Activated naive CD4-positive, alpha-beta T cell treated with anti-CD3 and anti-CD28 coated beads for 36 hours (primary cell): ENCODE measurements around the gene FDPS. TPM values are rescaled to one million over a fixed set of nuclear protein-coding genes. Genes with fewer than 3 reads are reported as not detected.

Source experiments
- CTCF ChIA-PET: fragments of 350-600 bp; sonication (Branson Sonifier 250); formaldehyde crosslinking; loops from one replicate; lab custom pipeline; 2021; ENCODE audit warnings: antibody characterized with exemption; lab: Charles Lee
- DNase-seq: peaks from one replicate; pipeline ENCODE4 v3.0.0-alpha.2; 2020
- H3K27ac Mint-ChIP-seq: one replicate; pipeline ENCODE4 v1.8.0; 2021; ENCODE audit warnings: mild to moderate bottlenecking, mixed read lengths
- H3K27me3 Mint-ChIP-seq: one replicate; pipeline ENCODE4 v1.8.0; 2021; ENCODE audit warnings: low read depth, mixed read lengths
- H3K36me3 Mint-ChIP-seq: one replicate; pipeline ENCODE4 v1.8.0; 2021; ENCODE audit warnings: low read depth, mixed read lengths
- H3K4me1 Mint-ChIP-seq: one replicate; pipeline ENCODE4 v1.8.0; 2021; ENCODE audit warnings: low read depth, mixed read lengths
- H3K4me3 Mint-ChIP-seq: one replicate; pipeline ENCODE4 v1.8.0; 2021; ENCODE audit warnings: mild to moderate bottlenecking, moderate library complexity, mixed read lengths
- H3K9me3 Mint-ChIP-seq: one replicate; pipeline ENCODE4 v1.8.0; 2021; ENCODE audit warnings: mixed read lengths
- intact Hi-C: fragments of 100-400 bp; cut with micrococcal nuclease; formaldehyde crosslinking; loops from one replicate; pipeline ENCODE4 v1.15.1; 2023
- total RNA-seq, 2 experiments: library from RNA; stranded (reverse); gene quantifications; one replicate each; pipeline ENCODE4 v1.2.3, GENCODE V29; 2021

Gene FDPS
- 100 to 1,000 TPM; 332 to 333 TPM for total RNA-seq

DNA sequence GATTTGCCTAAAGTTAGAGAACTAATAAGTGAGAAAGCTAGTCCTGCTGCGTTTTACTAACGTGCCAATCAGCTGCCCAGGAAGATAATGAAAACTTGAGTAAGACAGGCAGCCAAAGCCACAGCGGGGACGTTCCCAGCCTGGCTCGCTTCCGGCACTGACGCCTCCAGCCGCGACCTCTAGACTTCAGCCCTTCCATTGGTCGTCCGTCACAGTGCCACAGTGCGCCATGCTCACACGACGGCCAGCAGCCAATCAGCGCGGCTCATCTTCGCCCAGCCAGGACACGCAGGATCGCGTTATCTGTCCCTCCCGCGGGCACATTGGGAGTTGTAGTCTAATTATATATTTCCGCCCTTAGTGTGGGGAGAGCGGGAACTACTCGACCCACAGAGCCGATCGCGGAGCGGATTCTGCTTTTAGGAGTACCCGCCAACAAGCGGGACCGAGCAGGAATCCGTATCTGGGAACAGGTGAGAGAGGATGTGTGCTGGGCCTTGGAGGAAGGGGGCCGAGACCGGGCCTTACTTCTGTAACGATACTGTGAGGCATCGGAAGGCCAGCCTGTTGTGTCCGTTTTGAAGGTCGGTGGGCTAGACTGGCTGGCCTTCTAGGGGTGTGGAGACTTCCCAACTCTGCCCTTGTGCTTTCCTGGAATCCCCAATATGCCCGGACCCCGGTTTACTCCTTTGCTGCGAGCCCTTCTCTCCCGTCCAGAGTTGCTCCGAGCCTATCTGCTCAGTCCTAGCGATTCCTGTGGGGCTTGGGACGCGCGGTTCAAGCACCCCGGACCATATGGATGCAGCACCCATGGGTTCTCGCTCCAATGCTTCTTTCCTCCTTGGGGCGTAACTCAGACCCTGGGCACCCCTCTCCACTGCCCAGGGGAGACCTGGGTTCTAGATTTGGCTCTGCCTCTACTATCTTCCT, at the start of gene FDPS:
FDPS (plus strand) TSS at position 374 of the 930 bp plus-strand sequence. CDS start 924 bp downstream, outside the sequence.
- Mint-ChIP-seq H3K4me1 (peaks cover 35% of the 10 kb centered on the region), H3K27me3 (no peaks in the 10 kb centered on the region), H3K27ac (peak within 1 kb of the TSS; percentile 99), H3K9me3 (no peaks in the 10 kb centered on the region), H3K4me3 (peak within 1 kb of the TSS; percentile 96), H3K36me3 (peaks cover 43% of the 10 kb centered on the region)
- intact Hi-C loops = loop anchor here (1.0 to 5.0 kb wide), 15 partner anchors 15 to 746 kb away; partner anchors contain the start of genes CLK2, ENTREP3, HCN3 and KRTCAP2
- CTCF ChIA-PET = interaction anchor here (0.8 to 1.9 kb wide), 4 partner anchors 15 to 102 kb away, joined by 3 to 34 read pairs (median 6); partner anchors contain the start of genes CLK2 and THBS3
- peak; percentile 99 for DNase-seq

DNA sequence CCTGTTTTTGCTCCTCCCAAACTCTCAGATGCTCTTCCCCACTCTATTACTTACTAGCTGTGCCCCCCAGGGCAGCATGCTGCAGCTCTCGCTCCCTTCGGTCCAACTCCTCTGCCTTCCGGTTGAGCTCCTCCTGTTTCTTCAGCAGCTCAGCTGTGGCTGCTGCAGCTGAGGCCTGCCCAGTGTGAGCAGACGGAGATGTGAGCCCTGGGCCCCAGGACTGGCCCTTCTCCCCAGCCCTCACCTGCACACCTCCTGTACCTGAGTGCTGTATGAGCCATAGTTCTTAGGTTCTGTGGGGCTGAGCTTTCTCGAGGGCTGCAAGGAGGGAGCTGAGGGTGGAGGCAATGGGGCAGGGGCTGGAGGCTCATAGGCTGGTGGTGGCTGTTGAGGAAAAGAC, 48.4 kb upstream of the FDPS start:
- H3K27ac Mint-ChIP-seq = peak overlapping the region; percentile 20
- H3K36me3 Mint-ChIP-seq = peaks cover 51% of the 10 kb centered on the region
- H3K4me1 Mint-ChIP-seq = peaks cover 32% of the 10 kb centered on the region
- CTCF ChIA-PET = interaction anchor here (1.1 to 4.0 kb wide), 3 partner anchors 10 to 63 kb away, joined by 3 to 64 read pairs (median 3); no protein-coding TSS in a partner anchor
- H3K27me3 Mint-ChIP-seq = no peaks in the 10 kb centered on the region
- intact Hi-C loops = loop anchor here (5.0 kb wide), 1 partner anchor 602 kb away; no protein-coding TSS in a partner anchor
- H3K9me3 Mint-ChIP-seq = no peaks in the 10 kb centered on the region
- H3K4me3 Mint-ChIP-seq = no peak overlapping the region
- no peak for DNase-seq

DNA sequence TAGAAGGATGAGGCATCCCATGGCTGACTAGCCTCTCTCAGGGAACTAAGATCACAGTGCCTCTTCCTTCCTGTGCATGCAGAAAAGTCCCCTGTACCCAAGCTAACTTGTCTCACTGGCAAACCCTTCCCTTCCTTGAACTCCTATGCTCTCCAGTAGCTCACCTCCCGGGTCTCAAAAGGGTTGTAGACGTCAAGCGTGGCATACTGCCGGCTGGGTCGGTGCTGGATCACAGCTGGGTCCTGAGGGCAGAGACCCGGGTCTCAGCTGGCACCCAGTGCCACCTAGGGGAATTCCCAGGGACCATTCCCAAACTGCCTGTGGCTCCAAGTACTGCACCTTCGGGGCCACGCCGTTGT, 47.2 kb upstream of the FDPS start:
- H3K4me3 Mint-ChIP-seq = peak overlapping the region; percentile 95
- H3K27me3 Mint-ChIP-seq = no peaks in the 10 kb centered on the region
- no peaks in the 10 kb centered on the region for H3K9me3 Mint-ChIP-seq
- intact Hi-C loops = loop anchor here (5.0 kb wide), 1 partner anchor 601 kb away; no protein-coding TSS in a partner anchor
- CTCF ChIA-PET = interaction anchor here (1.0 to 4.0 kb wide), 4 partner anchors 11 to 62 kb away, joined by 3 to 64 read pairs (median 6); partner anchors contain the start of genes MTX1 and THBS3
- H3K36me3 Mint-ChIP-seq = peaks cover 53% of the 10 kb centered on the region
- DNase-seq = peak; percentile 58
- peaks cover 27% of the 10 kb centered on the region for H3K4me1 Mint-ChIP-seq
- H3K27ac Mint-ChIP-seq = peak overlapping the region; percentile 93

DNA sequence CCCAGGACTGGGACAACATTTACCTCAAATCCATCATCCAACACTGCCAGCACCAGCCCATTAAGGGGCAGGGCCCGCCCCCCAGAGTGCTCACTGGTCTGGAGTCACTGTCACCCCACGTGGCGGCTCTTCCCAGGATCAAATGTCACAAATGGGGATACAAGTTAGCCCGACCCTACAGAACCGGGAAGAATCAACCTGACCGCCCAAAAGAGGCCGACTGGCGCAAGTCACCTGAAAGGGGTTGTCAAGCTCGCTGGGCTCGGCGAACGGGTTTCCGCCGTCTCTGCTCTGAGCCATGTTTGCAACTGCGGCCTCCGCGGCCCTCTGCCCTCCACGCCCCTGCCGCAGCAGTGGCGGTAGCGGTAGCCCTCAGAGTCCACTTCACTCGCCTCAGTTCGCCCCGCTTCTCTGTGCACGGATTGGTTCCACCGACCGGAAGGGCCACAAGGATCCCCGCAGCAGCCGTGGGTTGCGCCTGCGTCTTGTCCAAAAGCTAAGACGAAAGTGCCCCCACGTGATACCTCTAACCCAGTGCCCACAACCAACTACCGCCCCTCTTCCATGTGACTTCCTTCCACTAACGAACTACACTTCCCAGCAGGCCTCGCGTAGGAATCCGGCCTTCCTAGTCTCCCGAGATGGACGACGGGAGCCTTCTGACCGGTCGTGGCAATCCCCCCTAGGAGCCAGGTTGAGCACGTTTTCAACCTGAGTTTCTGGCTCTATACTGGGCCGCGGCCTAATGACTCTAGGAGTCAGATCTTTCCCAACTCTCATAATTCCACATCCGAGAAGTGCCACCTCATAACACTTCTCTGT, 46.6 kb upstream of the FDPS start, which contains the start of gene SCAMP3:
SCAMP3 (minus strand) TSS at position 509 of the 822 bp plus-strand sequence; CDS start at position 300, 209 bp downstream.
- peak within 1 kb of the TSS; percentile 95 for H3K4me3 Mint-ChIP-seq
- CTCF ChIA-PET = interaction anchor here (0.6 to 4.0 kb wide), 6 partner anchors 11 to 115 kb away, joined by 3 to 64 read pairs (median 4); partner anchors contain the start of genes MTX1 and THBS3
- intact Hi-C loops = loop anchor here (1.0 to 5.0 kb wide), 6 partner anchors 11 to 759 kb away; partner anchors contain the start of genes CLK2 and FDPS

DNA sequence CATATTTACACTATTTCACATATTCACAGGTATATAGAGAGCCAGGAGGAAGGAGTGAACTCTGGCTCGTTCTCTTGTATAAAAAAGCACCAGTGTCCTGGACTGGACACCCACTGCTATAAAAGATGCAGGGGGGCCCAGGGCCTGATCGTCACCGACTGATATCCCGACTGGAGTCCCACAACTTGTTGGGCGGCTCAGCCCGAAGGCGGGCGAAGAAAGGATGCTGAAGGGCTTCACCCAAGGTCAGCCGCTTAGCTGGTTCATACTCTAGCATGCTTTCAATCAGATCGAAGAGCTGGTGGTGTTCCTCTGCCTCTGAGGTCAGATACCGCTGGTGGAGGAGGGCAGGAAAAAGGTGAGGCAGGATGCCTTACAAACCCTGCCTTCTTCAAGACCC, 45.6 kb upstream of the FDPS start:
- Mint-ChIP-seq H3K27ac (peak overlapping the region; percentile 93), H3K9me3 (no peaks in the 10 kb centered on the region), H3K36me3 (peaks cover 58% of the 10 kb centered on the region), H3K4me1 (peaks cover 27% of the 10 kb centered on the region), H3K27me3 (no peaks in the 10 kb centered on the region), H3K4me3 (peak overlapping the region; percentile 31)
- CTCF ChIA-PET = interaction anchor here (1.1 to 5.5 kb wide), 2 partner anchors 10 to 12 kb away, joined by 4 to 40 read pairs; partner anchors contain the start of gene CLK2
- intact Hi-C loops = loop anchor here (5.0 kb wide), 1 partner anchor 599 kb away; no protein-coding TSS in a partner anchor
- no peak for DNase-seq

More for the DNA sequence above, 46.6 kb upstream of the FDPS start, which contains the start of gene SCAMP3:
- H3K27ac Mint-ChIP-seq = peak within 1 kb of the TSS; percentile 93
- H3K36me3 Mint-ChIP-seq = peaks cover 53% of the 10 kb centered on the region
- H3K9me3 Mint-ChIP-seq = no peaks in the 10 kb centered on the region
- H3K4me1 Mint-ChIP-seq = peaks cover 27% of the 10 kb centered on the region
- DNase-seq = peak; percentile 95
- no peaks in the 10 kb centered on the region for H3K27me3 Mint-ChIP-seq

DNA sequence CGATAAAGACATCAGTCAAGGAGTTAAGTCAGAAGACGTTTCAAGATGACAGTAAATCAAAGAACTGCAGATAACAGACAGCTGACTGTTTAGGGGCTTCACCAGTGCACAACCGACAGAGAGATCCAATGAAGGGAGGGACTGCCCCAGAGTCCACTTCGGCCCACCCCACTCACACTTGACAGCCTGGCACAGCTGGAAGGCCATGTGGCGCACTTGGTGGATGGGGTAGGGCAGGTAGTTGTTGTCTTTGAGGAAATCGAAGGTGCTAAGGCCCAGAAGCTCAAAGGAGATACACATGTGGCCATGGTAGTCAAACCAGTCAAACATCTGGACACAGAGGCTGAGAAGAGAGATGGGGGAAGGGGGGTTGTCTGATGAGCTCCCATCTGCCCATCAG, 42.1 kb upstream of the FDPS start:
- no peak overlapping the region for H3K4me3 Mint-ChIP-seq
- H3K9me3 Mint-ChIP-seq = no peaks in the 10 kb centered on the region
- no peak for DNase-seq
- intact Hi-C loops = no loop called here
- peaks cover 19% of the 10 kb centered on the region for H3K4me1 Mint-ChIP-seq
- no peak overlapping the region for H3K27ac Mint-ChIP-seq
- no peaks in the 10 kb centered on the region for H3K27me3 Mint-ChIP-seq
- CTCF ChIA-PET = interaction anchor here (1.2 to 5.5 kb wide), 4 partner anchors 10 to 57 kb away, joined by 3 to 40 read pairs (median 5); no protein-coding TSS in a partner anchor
- H3K36me3 Mint-ChIP-seq = peaks cover 69% of the 10 kb centered on the region

DNA sequence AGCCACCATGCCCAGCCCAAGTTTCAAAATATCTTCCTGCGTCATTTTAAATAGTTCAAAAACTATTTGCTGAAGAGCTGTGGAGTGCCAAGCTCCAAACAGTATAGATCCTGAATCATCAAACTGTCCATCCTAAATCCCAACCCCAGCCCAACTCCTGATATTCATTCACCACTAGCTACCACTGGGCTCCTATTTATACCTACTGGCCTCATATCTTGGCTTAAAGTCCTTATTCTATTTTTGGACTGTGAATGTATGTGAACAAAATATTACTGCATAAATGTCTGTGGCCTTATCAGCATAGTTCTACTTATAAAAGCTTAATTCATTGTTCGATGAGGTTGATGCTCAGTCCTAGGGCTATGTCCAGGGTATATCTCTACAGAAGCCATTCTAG, 41.3 kb upstream of the FDPS start:
- Mint-ChIP-seq H3K4me1 (peaks cover 26% of the 10 kb centered on the region), H3K9me3 (no peaks in the 10 kb centered on the region), H3K4me3 (no peak overlapping the region), H3K27ac (no peak overlapping the region), H3K36me3 (peaks cover 65% of the 10 kb centered on the region), H3K27me3 (no peaks in the 10 kb centered on the region)
- CTCF ChIA-PET = interaction anchor here (1.2 to 5.5 kb wide), 3 partner anchors 9 to 19 kb away, joined by 3 to 40 read pairs (median 7); no protein-coding TSS in a partner anchor
- intact Hi-C loops = no loop called here
- no peak for DNase-seq

DNA sequence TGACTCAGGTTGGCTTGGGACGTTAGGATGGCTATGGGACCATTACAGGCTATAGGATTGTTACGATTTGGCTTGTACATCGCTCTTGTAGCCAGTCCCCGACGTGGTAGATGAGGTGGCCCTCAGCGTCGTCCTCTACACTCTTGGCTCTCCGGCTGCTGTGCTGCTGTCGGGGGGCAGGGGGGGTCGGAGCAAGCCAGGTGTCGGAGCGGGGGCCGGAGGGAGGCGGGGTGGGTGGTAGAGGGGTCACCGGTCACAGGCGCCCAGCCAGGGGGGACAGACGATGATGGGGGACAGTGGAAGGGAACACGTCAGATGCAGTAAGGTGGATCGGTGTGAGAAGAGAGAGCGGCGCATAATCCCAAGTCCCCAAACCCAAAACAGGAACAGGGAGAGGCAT, 40.0 kb upstream of the FDPS start:
- Mint-ChIP-seq H3K27ac (no peak overlapping the region), H3K27me3 (no peaks in the 10 kb centered on the region), H3K4me1 (peaks cover 25% of the 10 kb centered on the region), H3K36me3 (peaks cover 58% of the 10 kb centered on the region), H3K4me3 (no peak overlapping the region), H3K9me3 (no peaks in the 10 kb centered on the region)
- CTCF ChIA-PET = interaction anchor here (5.5 kb wide), 1 partner anchor 18 kb away, joined by 40 read pairs; no protein-coding TSS in a partner anchor
- DNase-seq = no peak
- intact Hi-C loops = no loop called here

DNA sequence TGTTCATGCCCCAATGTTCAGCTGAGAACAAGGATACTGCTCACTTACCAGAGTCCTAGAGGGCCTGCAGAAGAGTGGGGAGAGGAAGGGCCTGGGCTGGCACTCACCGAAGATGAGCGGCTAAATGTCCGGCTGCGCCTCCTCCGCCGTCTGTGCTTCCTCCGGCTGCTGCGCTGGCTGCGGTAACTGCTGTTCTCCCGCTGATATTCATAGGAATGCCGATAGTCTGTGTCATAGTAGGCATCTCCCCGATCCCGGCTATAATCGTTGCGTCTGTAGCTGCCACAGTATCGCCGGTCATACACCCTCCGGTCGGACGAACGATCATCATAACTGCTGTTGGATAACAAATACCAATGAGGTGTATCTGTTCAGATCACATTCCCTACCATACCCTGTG, 39.3 kb upstream of the FDPS start:
- CTCF ChIA-PET = no interaction called here
- H3K4me1 Mint-ChIP-seq = peaks cover 28% of the 10 kb centered on the region
- intact Hi-C loops = no loop called here
- no peaks in the 10 kb centered on the region for H3K9me3 Mint-ChIP-seq
- H3K27me3 Mint-ChIP-seq = no peaks in the 10 kb centered on the region
- no peak overlapping the region for H3K27ac Mint-ChIP-seq
- no peak for DNase-seq
- H3K4me3 Mint-ChIP-seq = no peak overlapping the region
- H3K36me3 Mint-ChIP-seq = peaks cover 57% of the 10 kb centered on the region

DNA sequence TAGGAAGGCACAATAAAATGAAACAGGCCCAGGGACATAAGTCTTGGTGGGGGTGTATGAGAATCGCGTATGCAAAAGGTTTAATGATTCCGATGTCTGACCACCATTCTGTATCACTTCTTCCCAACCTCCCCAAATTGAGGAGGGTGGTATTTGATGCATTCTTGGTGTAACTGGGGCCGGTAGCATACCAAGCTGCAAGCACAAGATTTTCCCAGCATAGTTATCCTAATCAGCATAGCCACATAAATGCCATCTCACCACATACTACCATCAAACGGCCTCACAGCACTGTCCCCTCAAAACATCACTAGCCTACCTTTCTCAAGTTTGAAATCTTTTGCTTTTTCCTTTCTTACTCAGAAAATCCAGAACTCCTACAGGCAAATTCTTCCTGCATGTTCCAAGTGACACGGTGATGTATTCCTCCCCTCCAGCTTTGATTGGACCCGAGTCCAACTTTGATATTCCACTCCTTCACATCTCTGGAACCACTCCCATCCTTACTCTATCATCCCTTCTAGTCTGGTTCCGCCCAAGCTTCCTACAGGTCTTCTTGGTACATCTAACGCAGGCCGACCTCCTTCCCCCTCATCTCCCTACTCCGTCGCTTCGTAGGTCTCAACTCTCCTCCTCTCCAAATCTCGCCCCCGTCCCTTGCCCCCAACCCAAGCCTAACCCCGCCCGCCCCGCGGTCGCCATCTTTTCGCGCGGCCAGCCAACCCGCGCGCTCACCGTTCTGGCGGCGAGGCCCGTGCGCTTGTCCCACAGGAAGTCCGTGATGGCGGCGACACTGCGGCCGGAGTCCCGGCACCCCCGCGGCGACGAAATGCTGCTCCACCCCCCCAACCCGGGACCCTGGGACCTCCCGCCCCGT, 36.0 kb upstream of the FDPS start:
- intact Hi-C loops = loop anchor here (1.0 to 10.0 kb wide), 9 partner anchors 10 to 702 kb away; partner anchors contain the start of genes ARHGEF2, ASH1L, ENTREP3 and FDPS
- peaks cover 42% of the 10 kb centered on the region for H3K4me1 Mint-ChIP-seq
- no peaks in the 10 kb centered on the region for H3K27me3 Mint-ChIP-seq
- peaks cover 35% of the 10 kb centered on the region for H3K36me3 Mint-ChIP-seq
- no peaks in the 10 kb centered on the region for H3K9me3 Mint-ChIP-seq
- DNase-seq = no peak
- peak overlapping the region; percentile 94 for H3K4me3 Mint-ChIP-seq
- CTCF ChIA-PET = interaction anchor here (0.9 to 4.3 kb wide), 7 partner anchors 9 to 188 kb away, joined by 3 to 26 read pairs (median 4); partner anchors contain the start of gene FDPS
- H3K27ac Mint-ChIP-seq = peak overlapping the region; percentile 93
